Muscle of leg (tissue), 11 donors: Measurements from ENCODE around the gene NOB1. TPM values are rescaled to one million over a fixed set of nuclear protein-coding genes. Genes with fewer than 3 reads are reported as not detected.

Experiments used
- DNase-seq: peaks from one replicate; pipeline ENCODE4 v3.0.0; 2013
- H3K27ac ChIP-seq: one replicate; pipeline ENCODE4 v1.5.1; 2013; ENCODE audit warnings: mild to moderate bottlenecking, low read length, control low read depth
- H3K27me3 ChIP-seq: one replicate; pipeline ENCODE4 v1.6.1; 2013; ENCODE audit warnings: low read length; ENCODE audit not compliant: control insufficient read depth, insufficient read depth
- H3K36me3 ChIP-seq: one replicate; pipeline ENCODE4 v1.6.1; 2013; ENCODE audit warnings: low read length; ENCODE audit not compliant: control insufficient read depth, insufficient read depth
- H3K4me1 ChIP-seq: one replicate; pipeline ENCODE4 v1.6.1; 2013; ENCODE audit warnings: low read length; ENCODE audit not compliant: control insufficient read depth, insufficient read depth
- H3K4me3 ChIP-seq: one replicate; pipeline ENCODE4 v1.5.1; 2013; ENCODE audit warnings: low read length, control low read depth
- H3K9me3 ChIP-seq: replicated peaks from 2 replicates; pipeline ENCODE4 v1.6.1; 2013; ENCODE audit warnings: low read depth, low read length; ENCODE audit not compliant: control insufficient read depth
- WGBS: methylation state at CpG from one replicate; pipeline ENCODE4 v1.1.5; 2013; ENCODE audit warnings: missing lambda C conversion rate; ENCODE audit not compliant: insufficient coverage; 5-methylcytosine and 5-hydroxymethylcytosine counted together
- polyA plus RNA-seq, 8 donors: library from polyadenylated mRNA; unstranded; fragments of 120-200 nt; gene quantifications; one replicate each; pipeline versions ENCODE4 v1.2.1 to v1.2.3, GENCODE V29; 2013; ENCODE audit warnings: inconsistent platforms in 1 of 8, low replicate concordance in 1 of 8; ENCODE audit not compliant: insufficient read length in 8 of 8, insufficient read depth in 1 of 8
- total RNA-seq: library from RNA; stranded (reverse); fragments of 120-200 nt; gene quantifications from one replicate; pipeline ENCODE4 v1.2.4, GENCODE V29; 2013

The NOB1 gene
- total and polyA plus RNA-seq, 9 donors, result 16.2 to 56.6 (median 47.1) TPM

- no peak overlapping the region for H3K4me3 ChIP-seq
- 88% methylated on average over 2 of the region's 4 CpGs for WGBS
- H3K4me1 ChIP-seq, result no peaks in the 10 kb centered on the region
- no peaks in the 10 kb centered on the region for H3K27me3 ChIP-seq
- no peaks in the 10 kb centered on the region for H3K9me3 ChIP-seq
- peaks cover 36% of the 10 kb centered on the region for H3K36me3 ChIP-seq
- no peak overlapping the region for H3K27ac ChIP-seq
- DNase-seq, result no peak
Measured at GRCh38 chr16:69691980-69692911, 62.5 kb downstream of the NOB1 start.

Other genes with a start within 250 kb of the NOB1 start
- gene NFAT5, start 189.0 kb downstream of the NOB1 start, total RNA-seq, result 15.9 TPM
- gene NFAT5, start 189.0 kb downstream of the NOB1 start, polyA plus RNA-seq, result 10 to 100 TPM in 6 of 8 donors, 1 to 10 TPM in 2; 8.2 to 21.1 (median 12.6) TPM
- gene NQO1, start 28.4 kb downstream of the NOB1 start, total RNA-seq, result 8.2 TPM
- gene NQO1, start 28.4 kb downstream of the NOB1 start, polyA plus RNA-seq, result 10 to 100 TPM in 3 of 8 donors, 1 to 10 TPM in 5; 7.0 to 13.2 (median 9.2) TPM
- gene WWP2, start 7.4 kb upstream of the NOB1 start, total RNA-seq, result 14.3 TPM
- gene WWP2, start 7.4 kb upstream of the NOB1 start, polyA plus RNA-seq, result 10 to 100 TPM; 15.3 to 19.7 (median 17.0) TPM
- gene CLEC18A, start 196.4 kb upstream of the NOB1 start, total RNA-seq, result 0.44 TPM
- gene CLEC18A, start 196.4 kb upstream of the NOB1 start, polyA plus RNA-seq, result 1 to 10 TPM in 1 of 8 donors, under 1 TPM in 6, not detected in 1; 0.29 to 1.1 (median 0.58) TPM